HCT116 (cell line): ENCODE results near the gene SEMA3C. TPM values are rescaled to one million over a fixed set of nuclear protein-coding genes. Genes with fewer than 3 reads are reported as not detected.

Experiments used
- ATAC-seq: fragments of 200-7000 bp; cut with Tn5 transposase; 2 replicates; pipeline ENCODE4 v1.9.1; 2020; ENCODE audit warnings: mild to moderate bottlenecking, moderate library complexity
- BruUV-seq: library from RNA; stranded (reverse); fragments of 400-500 nt; replicated peaks from 2 replicates; lab custom pipeline; 2021; lab: Mats Ljungman, UMichigan
- CTCF ChIA-PET: fragments of 300-600 bp; sonication (Branson Sonifier 250); formaldehyde crosslinking; loops from one replicate; lab custom pipeline; 2021; ENCODE audit warnings: antibody characterized with exemption; lab: Charles Lee
- POLR2A ChIA-PET: fragments of 300-600, 350-600 bp; sonication (Branson Sonifier 250); formaldehyde crosslinking; loops from one replicate; lab custom pipeline; 2021; ENCODE audit warnings: antibody characterized with exemption; lab: Charles Lee
- RAD21 ChIA-PET, 2 experiments: fragments of 300-600 bp; sonication (Branson Sonifier 250); formaldehyde crosslinking; loops; one replicate each; lab custom pipeline; 2023; ENCODE audit warnings: low total read pairs in 2 of 2; ENCODE audit not compliant: uncharacterized antibody in 2 of 2, unreplicated experiment in 2 of 2, low non-redundant PET in 1 of 2; lab: Charles Lee
- DNase-seq: peaks from one replicate; pipeline ENCODE4 v3.0.0-alpha.2; 2010; ENCODE audit warnings: low read depth, low spot score
- H2AFZ ChIP-seq: fragments of 200-600 bp; shearing (Covaris generic), sonication (generic); 2 replicates; pipeline ENCODE4 v1.6.1; 2017; ENCODE audit warnings: low read depth, mixed run types, mixed read lengths, antibody characterized with exemption, low read length; ENCODE audit not compliant: poor library complexity, severe bottlenecking
- H3K27ac ChIP-seq: 2 replicates; pipeline ENCODE4 v1.5.1; 2012; ENCODE audit warnings: low read depth, low read length
- H3K27me3 ChIP-seq: fragments of 200-600 bp; sonication (generic); 2 replicates; pipeline ENCODE4 v1.6.1; 2016; ENCODE audit warnings: mixed run types, low read length, mixed read lengths; ENCODE audit not compliant: insufficient read depth
- H3K36me3 ChIP-seq, 2 experiments: fragments of 200-500 bp in 1 of 2; fragments of 200-600 bp in 1 of 2; sonication (Bioruptor generic) in 1 of 2; sonication (generic) in 1 of 2; 2 replicates each; pipeline versions ENCODE4 v1.5.1 to v1.6.1; 2014 to 2016; ENCODE audit warnings: low read length in 2 of 2, inconsistent platforms in 1 of 2, mixed read lengths in 1 of 2, mixed run types in 1 of 2; ENCODE audit not compliant: insufficient read depth in 2 of 2, control insufficient read depth in 1 of 2
- H3K4me1 ChIP-seq, 2 experiments: fragments of 200-600 bp in 1 of 2; sonication (generic) in 1 of 2; 2 replicates each; pipeline versions ENCODE4 v1.5.1 to v1.6.1; 2012 to 2017; ENCODE audit warnings: low read length in 2 of 2, inconsistent platforms in 1 of 2, mild to moderate bottlenecking in 1 of 2, mixed read lengths in 1 of 2, mixed run types in 1 of 2, moderate library complexity in 1 of 2; ENCODE audit not compliant: insufficient read depth in 2 of 2, control insufficient read depth in 1 of 2
- H3K4me2 ChIP-seq: fragments of 200-600 bp; sonication (generic); 2 replicates; pipeline ENCODE4 v1.6.1; 2017; ENCODE audit warnings: mixed run types, low read length, mixed read lengths
- H3K4me3 ChIP-seq, 2 experiments: fragments of 200-600 bp in 1 of 2; sonication (generic) in 1 of 2; replicated peaks in 1 of 2; 2 replicates each; pipeline ENCODE4 v1.5.1; 2011 to 2016; ENCODE audit warnings: low read length in 2 of 2, control low read depth in 1 of 2, low read depth in 1 of 2, mild to moderate bottlenecking in 1 of 2, mixed read lengths in 1 of 2, mixed run types in 1 of 2
- H3K79me2 ChIP-seq: fragments of 200-600 bp; sonication (generic); 2 replicates; pipeline ENCODE4 v1.6.1; 2017; ENCODE audit warnings: mild to moderate bottlenecking, mixed run types, low read length, moderate library complexity, mixed read lengths; ENCODE audit not compliant: insufficient read depth
- H3K9ac ChIP-seq: fragments of 200-600 bp; sonication (generic); 2 replicates; pipeline ENCODE4 v1.6.1; 2016; ENCODE audit warnings: low read length, mixed read lengths
- H3K9me2 ChIP-seq: fragments of 200-600 bp; sonication (generic), shearing (Covaris generic); 2 replicates; pipeline ENCODE4 v1.6.1; 2017; ENCODE audit warnings: mixed run types, mild to moderate bottlenecking, moderate library complexity; ENCODE audit not compliant: insufficient read depth
- H3K9me3 ChIP-seq, 2 experiments: fragments of 200-500 bp in 1 of 2; fragments of 200-600 bp in 1 of 2; sonication (Bioruptor generic) in 1 of 2; sonication (generic) in 1 of 2; 2 replicates each; pipeline ENCODE4 v1.6.1; 2014 to 2017; ENCODE audit warnings: low read length in 2 of 2, mixed read lengths in 2 of 2, inconsistent platforms in 1 of 2, low read depth in 1 of 2, mild to moderate bottlenecking in 1 of 2, mixed run types in 1 of 2, moderate library complexity in 1 of 2; ENCODE audit not compliant: control insufficient read depth in 1 of 2, insufficient read depth in 1 of 2
- H4K20me1 ChIP-seq: fragments of 200-600 bp; sonication (generic), shearing (Covaris generic); 2 replicates; pipeline ENCODE4 v1.6.1; 2017; ENCODE audit warnings: mixed run types, mild to moderate bottlenecking, moderate library complexity; ENCODE audit not compliant: insufficient read depth
- CBX3 ChIP-seq: IDR thresholded peaks from 2 replicates; pipeline ENCODE4 v1.6.1; 2012; ENCODE audit warnings: low read depth
- CTCF ChIP-seq, 3 experiments: fragments of 200-600 bp in 1 of 3; sonication (generic) in 1 of 3; IDR thresholded peaks in 2 of 3; conservative IDR thresholded peaks in 1 of 3; 2 replicates each; pipeline ENCODE4 v1.5.1; 2012 to 2017; ENCODE audit warnings: low read depth in 2 of 3, low read length in 2 of 3, antibody characterized with exemption in 1 of 3, borderline replicate concordance in 1 of 3, control low read depth in 1 of 3, mild to moderate bottlenecking in 1 of 3, mixed read lengths in 1 of 3, mixed run types in 1 of 3, moderate library complexity in 1 of 3; ENCODE audit not compliant: insufficient read depth in 1 of 3
- EGR1 ChIP-seq: IDR thresholded peaks from 2 replicates; pipeline ENCODE4 v1.6.1; 2012; ENCODE audit warnings: low read depth
- EZH2 ChIP-seq: fragments of 200-600 bp; sonication (generic); IDR thresholded peaks from 2 replicates; pipeline ENCODE4 v1.6.1; 2017; ENCODE audit warnings: antibody characterized with exemption, mixed run types
- FOSL1 ChIP-seq: IDR thresholded peaks from 2 replicates; pipeline ENCODE4 v1.6.1; 2012; ENCODE audit warnings: low read depth
- JUND ChIP-seq: IDR thresholded peaks from 2 replicates; pipeline ENCODE4 v1.6.1; 2012
- REST ChIP-seq: IDR thresholded peaks from 2 replicates; pipeline ENCODE4 v1.6.1; 2012; ENCODE audit warnings: low read depth
- SIN3A ChIP-seq: IDR thresholded peaks from 2 replicates; pipeline ENCODE4 v1.6.1; 2012; ENCODE audit warnings: low read depth
- SP1 ChIP-seq: IDR thresholded peaks from 2 replicates; pipeline ENCODE4 v1.6.1; 2012; ENCODE audit warnings: low read depth
- TCF7L2 ChIP-seq: IDR thresholded peaks from 2 replicates; pipeline ENCODE4 v1.7.0; 2011; ENCODE audit warnings: borderline replicate concordance, inconsistent platforms; ENCODE audit not compliant: insufficient read depth, insufficient read length; ENCODE audit errors: extremely low read depth
- ZBTB33 ChIP-seq: IDR thresholded peaks from 2 replicates; pipeline ENCODE4 v1.6.1; 2011; ENCODE audit warnings: mild to moderate bottlenecking, low read length, moderate library complexity; ENCODE audit not compliant: insufficient replicate concordance; ENCODE audit errors: extremely low read depth
- intact Hi-C: fragments of 100-400 bp; cut with micrococcal nuclease; formaldehyde crosslinking; loops from 2 replicates; pipeline ENCODE4 v1.10.0; 2022
- total RNA-seq: library from RNA; stranded (reverse); gene quantifications from one replicate; pipeline ENCODE4 v1.2.1, GENCODE V29; 2021; ENCODE audit not compliant: unreplicated experiment

The SEMA3C gene
- total RNA-seq, 1 experiment from 2014 or later = 25.3 TPM

GRCh38 chr7:80856769-80857168 lies 62.1 kb downstream of the SEMA3C start:
- Histone ChIP-seq H3K27me3 (no peaks in the 10 kb centered on the region), H3K9ac (no peak overlapping the region), H3K4me2 (no peak overlapping the region), H3K4me3 (no peak overlapping the region), H3K36me3 (no peaks in the 10 kb centered on the region), H3K9me2 (no peaks in the 10 kb centered on the region)
- ChIA-PET CTCF (no interaction called here), RAD21 (no interaction called here)
- no peak for ATAC-seq
- intact Hi-C loops = no loop called here
- no peak for TF ChIP-seq CTCF (IDR thresholded peaks at IDR 0.05 in 2 of 3, conservative IDR thresholded peaks at IDR 0.05 in 1 of 3; ENCODE audit: borderline replicate concordance in 1 of 3, insufficient read depth in 1 of 3, low read depth in 2 of 3, low read length in 2 of 3)
- TF ChIP-seq EGR1 = no peak
- TF ChIP-seq ZBTB33 = no peak
- no peak for TF ChIP-seq SIN3A
- TF ChIP-seq REST = no peak
- TF ChIP-seq TCF7L2 = no peak
- no peak for TF ChIP-seq EZH2
- TF ChIP-seq SP1 = no peak
- TF ChIP-seq FOSL1 = no peak
- TF ChIP-seq JUND = no peak
- no peak for TF ChIP-seq CBX3
- TF ChIP-seq, all 23 proteins: peak for 0
- H3K79me2 ChIP-seq = 0 out of 2 replicates have a peak, but pooled peaks cover 3% of the 10 kb centered on the region
- no peak overlapping the region for H3K27ac ChIP-seq
- POLR2A ChIA-PET = no interaction called here
- H4K20me1 ChIP-seq = no peaks in the 10 kb centered on the region
- no TSS peak for BruUV-seq
- H3K4me1 ChIP-seq = peaks cover 7 to 12% of the 10 kb centered on the region in 2 experiments; a peak in 3 of 4 replicates
- H3K9me3 ChIP-seq = no peaks in the 10 kb centered on the region
- no peak overlapping the region for H2AFZ ChIP-seq
- no peak for DNase-seq
